ENCODE measurements around the gene ZNF878.
A peak's percentile ranks its signal among the peaks of the same experiment; 100 is the strongest.
"Not testable (repeated sequence)": the region's sequence is repeated elsewhere in the genome, so short reads cannot be mapped to it uniquely, and the experiment has no call there.

The ZNF878 gene

GRCh38 chr19:12052497-12053169, at the start of gene ZNF878:
ZNF878 (minus strand) TSS chr19:12052961; CDS start chr19:12052801, 160 bp downstream.
- Mint-ChIP-seq H3K4me3 (peak within 1 kb of the TSS; percentile 76), H3K9me3 (peaks cover 14% of the 10 kb centered on the region), H3K27ac (peak within 1 kb of the TSS; percentile 48), H3K4me1 (ENCODE audit: low read depth) (peaks cover 12% of the 10 kb centered on the region), H3K36me3 (ENCODE audit: low read depth) (peaks cover 11% of the 10 kb centered on the region), H3K27me3 (peaks cover 57% of the 10 kb centered on the region)
- DNase-seq, result peak; percentile 66

DNA sequence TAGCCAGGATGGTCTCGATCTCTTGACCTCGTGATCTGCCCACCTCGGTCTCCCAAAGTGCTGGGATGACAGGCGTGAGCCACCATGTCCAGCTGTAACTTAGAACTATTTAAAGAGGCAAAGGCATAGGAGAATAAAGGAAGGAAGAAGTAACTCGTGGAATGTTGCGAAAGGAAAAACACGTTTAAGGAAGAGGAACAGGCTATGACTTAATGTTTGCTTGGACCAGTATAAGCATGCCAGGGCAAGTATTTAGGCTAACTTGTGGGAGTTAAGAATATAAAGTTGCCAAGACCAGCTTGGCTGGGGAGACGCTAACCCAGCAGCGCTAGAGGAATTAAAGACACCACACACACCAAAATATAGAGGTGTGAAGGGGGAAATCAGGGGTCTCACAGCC, 45.3 kb upstream of the ZNF878 start:
- Mint-ChIP-seq H3K4me1 (ENCODE audit: low read depth) (peaks cover 6% of the 10 kb centered on the region), H3K9me3 (peaks cover 22% of the 10 kb centered on the region), H3K27ac (no peak overlapping the region), H3K4me3 (no peak overlapping the region), H3K36me3 (ENCODE audit: low read depth) (peaks cover 18% of the 10 kb centered on the region), H3K27me3 (peaks cover 18% of the 10 kb centered on the region)
- DNase-seq, result no peak

DNA sequence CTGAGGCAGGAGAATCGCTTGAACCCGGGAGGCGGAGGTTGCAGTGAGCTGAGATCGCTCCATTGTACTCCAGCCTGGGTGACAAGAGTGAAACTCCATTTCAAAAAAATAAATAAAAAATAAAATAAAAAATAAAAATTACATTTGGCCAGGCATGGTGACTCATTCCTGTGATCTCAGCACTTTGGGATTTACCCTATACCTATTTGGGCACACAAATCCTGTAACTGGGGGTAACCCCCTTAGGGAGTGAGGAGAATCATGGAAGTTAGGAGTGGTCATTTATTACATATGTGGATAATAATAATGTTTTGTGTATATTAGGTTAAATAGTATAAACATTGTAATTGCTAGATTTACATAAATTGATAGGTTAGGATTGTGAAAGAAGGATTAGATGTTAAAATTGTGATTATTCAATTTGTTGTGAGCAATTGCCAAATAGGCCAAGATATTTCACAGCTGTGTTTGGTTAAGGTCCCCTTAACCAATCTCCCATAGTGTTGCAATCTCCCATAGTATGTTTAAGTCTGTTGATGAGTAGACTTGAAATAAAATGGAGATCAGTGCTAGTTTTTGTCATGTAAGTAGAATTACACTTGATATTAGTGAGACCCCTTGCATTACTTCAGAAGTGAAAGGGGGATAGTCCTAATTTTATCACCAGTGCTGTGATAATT, 42.5 kb upstream of the ZNF878 start:
- Mint-ChIP-seq H3K27ac (no peak overlapping the region), H3K9me3 (peaks cover 13% of the 10 kb centered on the region), H3K27me3 (peaks cover 29% of the 10 kb centered on the region), H3K4me1 (ENCODE audit: low read depth) (peaks cover 6% of the 10 kb centered on the region), H3K36me3 (ENCODE audit: low read depth) (peaks cover 20% of the 10 kb centered on the region), H3K4me3 (no peak overlapping the region)
- DNase-seq, result no peak

DNA sequence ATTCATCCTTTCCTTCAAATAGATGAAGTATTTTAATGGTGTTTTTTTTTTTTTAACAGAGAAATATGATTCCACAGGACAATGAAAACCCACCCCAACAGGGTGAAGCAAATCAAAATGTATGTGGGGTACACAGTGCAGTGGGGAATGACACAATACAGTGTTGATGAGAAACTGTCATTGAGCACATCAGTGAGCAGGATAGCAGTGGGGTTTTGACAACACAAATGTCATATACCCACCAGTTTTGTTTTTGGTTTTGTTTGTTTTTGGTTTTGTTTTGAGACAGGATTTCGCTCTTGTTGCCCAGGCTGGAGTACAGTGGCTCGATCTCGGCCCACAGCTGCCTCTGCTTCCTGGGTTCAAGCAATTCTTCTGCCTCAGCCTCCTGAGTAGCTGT, 41.0 kb upstream of the ZNF878 start:
- Mint-ChIP-seq H3K4me1 (ENCODE audit: low read depth) (peaks cover 6% of the 10 kb centered on the region), H3K36me3 (ENCODE audit: low read depth) (peaks cover 18% of the 10 kb centered on the region), H3K4me3 (peak overlapping the region; percentile 81), H3K9me3 (peaks cover 10% of the 10 kb centered on the region), H3K27me3 (peaks cover 29% of the 10 kb centered on the region), H3K27ac (no peak overlapping the region)
- no peak for DNase-seq

GRCh38 chr19:12092956-12093355, 40.2 kb upstream of the ZNF878 start:
- Mint-ChIP-seq H3K4me1 (ENCODE audit: low read depth) (peaks cover 6% of the 10 kb centered on the region), H3K27ac (no peak overlapping the region), H3K36me3 (ENCODE audit: low read depth) (peaks cover 13% of the 10 kb centered on the region), H3K4me3 (peak overlapping the region; percentile 81), H3K9me3 (peaks cover 4% of the 10 kb centered on the region), H3K27me3 (peaks cover 29% of the 10 kb centered on the region)
- DNase-seq, result no peak

DNA sequence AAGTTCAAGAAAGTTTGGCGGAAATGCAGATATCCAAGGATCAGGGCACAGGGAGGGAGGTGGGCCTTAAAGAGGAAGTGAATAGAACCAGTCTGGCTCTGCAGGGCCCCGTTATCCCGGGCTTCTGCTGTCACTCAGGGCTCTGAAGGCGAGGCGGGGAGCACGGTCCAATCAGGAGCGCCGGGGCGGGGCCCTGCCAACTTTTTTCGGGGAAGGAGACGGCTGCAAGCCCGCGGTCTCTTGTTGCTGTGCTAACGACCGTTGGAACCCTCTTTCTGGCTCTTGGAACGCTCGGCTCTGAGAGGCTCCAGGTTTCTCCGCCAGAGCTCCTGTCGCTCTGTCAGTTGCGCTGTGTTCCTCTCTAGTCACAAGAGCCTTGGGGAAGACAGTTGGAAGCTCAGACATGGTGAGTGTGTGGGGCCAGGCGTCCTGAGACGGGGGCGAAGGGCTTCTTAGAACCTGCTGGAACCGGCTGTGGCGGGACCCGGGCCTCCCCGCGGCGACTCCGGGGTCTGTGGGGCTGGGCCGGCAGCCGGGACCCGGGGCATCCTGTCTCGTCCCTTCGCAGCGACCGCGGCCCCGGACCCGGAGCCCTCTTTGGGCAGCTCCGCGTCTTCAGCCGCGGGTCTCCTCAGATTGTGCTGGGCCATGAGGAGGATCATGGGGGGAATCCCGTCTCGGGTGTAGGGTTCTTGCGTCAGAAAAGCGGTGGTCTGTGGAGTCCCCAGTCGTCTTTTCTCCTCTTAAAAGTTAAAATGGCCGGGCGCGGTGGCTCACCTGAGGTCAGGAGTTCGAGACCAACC, 39.5 kb upstream of the ZNF878 start:
- peak; percentile 74 for DNase-seq
- peaks cover 6% of the 10 kb centered on the region for H3K4me1 Mint-ChIP-seq (ENCODE audit: low read depth)
- H3K27ac Mint-ChIP-seq, result peak overlapping the region; percentile 52
- H3K4me3 Mint-ChIP-seq, result peak overlapping the region; percentile 81
- peaks cover 29% of the 10 kb centered on the region for H3K27me3 Mint-ChIP-seq
- H3K36me3 Mint-ChIP-seq (ENCODE audit: low read depth), result peaks cover 11% of the 10 kb centered on the region
- H3K9me3 Mint-ChIP-seq, result peaks cover 3% of the 10 kb centered on the region

DNA sequence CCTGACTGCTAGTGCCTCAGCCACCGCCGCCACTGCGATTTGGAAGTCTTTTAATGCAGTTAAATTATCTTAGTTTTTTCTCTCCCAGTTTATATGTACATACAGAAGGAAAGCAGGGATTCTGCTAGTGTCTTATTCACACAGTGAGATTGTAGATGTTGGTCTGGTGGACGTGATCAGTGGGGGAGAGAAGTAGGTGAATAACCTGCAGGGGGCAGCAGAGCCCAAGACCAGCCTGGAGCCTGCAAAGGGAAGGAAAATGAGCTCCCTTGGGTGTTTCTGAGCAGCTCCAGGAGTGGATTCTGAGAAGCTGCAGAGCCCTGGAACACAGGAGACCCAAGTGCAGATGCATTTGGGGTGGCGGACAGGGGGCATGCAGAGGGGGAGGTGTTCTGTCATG, 38.0 kb upstream of the ZNF878 start:
- H3K4me3 Mint-ChIP-seq, result no peak overlapping the region
- DNase-seq, result peak; percentile 73
- peaks cover 6% of the 10 kb centered on the region for H3K4me1 Mint-ChIP-seq (ENCODE audit: low read depth)
- H3K36me3 Mint-ChIP-seq (ENCODE audit: low read depth), result peaks cover 14% of the 10 kb centered on the region
- no peak overlapping the region for H3K27ac Mint-ChIP-seq
- H3K9me3 Mint-ChIP-seq, result peaks cover 6% of the 10 kb centered on the region
- peaks cover 28% of the 10 kb centered on the region for H3K27me3 Mint-ChIP-seq

- no peaks in the 10 kb centered on the region for H3K4me1 Mint-ChIP-seq (ENCODE audit: low read depth)
- H3K4me3 Mint-ChIP-seq, result no peak overlapping the region
- no peak for DNase-seq
- peaks cover 23% of the 10 kb centered on the region for H3K36me3 Mint-ChIP-seq (ENCODE audit: low read depth)
- H3K27me3 Mint-ChIP-seq, result no peaks in the 10 kb centered on the region
- no peak overlapping the region for H3K27ac Mint-ChIP-seq
- H3K9me3 Mint-ChIP-seq, result peaks cover 20% of the 10 kb centered on the region
These were observed 32.5 kb upstream of the ZNF878 start for GRCh38 chr19:12085074-12085818.

DNA sequence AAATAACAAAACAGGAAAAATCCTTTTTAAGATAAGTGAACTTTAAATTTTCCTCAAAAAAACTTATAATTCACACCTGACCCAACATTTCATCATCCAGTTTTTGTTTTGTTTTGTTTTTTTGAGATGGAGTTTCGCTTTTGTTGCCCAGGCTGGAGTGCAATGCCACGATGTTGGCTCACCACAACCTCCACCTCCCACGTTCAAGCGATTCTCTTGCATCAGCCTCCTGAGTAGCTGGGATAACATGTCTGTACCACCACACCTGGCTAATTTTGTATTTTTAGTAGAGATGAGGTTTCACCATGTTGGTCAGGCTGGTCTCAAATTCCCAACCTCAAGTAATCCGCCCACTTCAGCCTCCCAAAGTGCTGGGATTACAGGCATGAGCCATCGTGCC, 30.6 kb upstream of the ZNF878 start:
- not testable (repeated sequence) for H3K4me1 Mint-ChIP-seq (ENCODE audit: low read depth); DNase-seq; H3K27me3 Mint-ChIP-seq; H3K27ac Mint-ChIP-seq; H3K4me3 Mint-ChIP-seq
- Mint-ChIP-seq H3K9me3 (peaks cover 25% of the 10 kb centered on the region), H3K36me3 (ENCODE audit: low read depth) (peaks cover 32% of the 10 kb centered on the region)

DNA sequence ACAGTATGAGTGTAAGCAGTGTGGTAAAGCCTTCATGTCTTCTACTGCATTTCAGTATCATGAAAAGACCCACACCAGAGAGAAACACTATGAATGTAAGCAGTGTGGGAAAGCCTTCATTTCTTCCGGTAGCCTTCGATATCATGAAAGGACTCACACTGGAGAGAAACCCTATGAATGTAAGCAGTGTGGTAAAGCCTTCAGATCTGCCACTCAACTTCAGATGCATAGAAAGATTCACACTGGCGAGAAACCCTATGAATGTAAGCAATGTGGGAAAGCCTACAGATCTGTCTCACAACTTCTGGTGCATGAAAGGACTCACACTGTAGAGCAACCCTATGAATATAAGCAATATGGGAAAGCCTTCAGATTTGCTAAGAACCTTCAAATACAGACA, 24.6 kb upstream of the ZNF878 start:
- peaks cover 77% of the 10 kb centered on the region for H3K36me3 Mint-ChIP-seq (ENCODE audit: low read depth)
- peaks cover 54% of the 10 kb centered on the region for H3K9me3 Mint-ChIP-seq
- H3K27ac Mint-ChIP-seq, result no peak overlapping the region
- DNase-seq, result no peak
- no peaks in the 10 kb centered on the region for H3K27me3 Mint-ChIP-seq
- H3K4me1 Mint-ChIP-seq (ENCODE audit: low read depth), result no peaks in the 10 kb centered on the region
- no peak overlapping the region for H3K4me3 Mint-ChIP-seq

- not testable (repeated sequence) for H3K27me3 Mint-ChIP-seq; H3K27ac Mint-ChIP-seq; H3K4me1 Mint-ChIP-seq (ENCODE audit: low read depth); H3K4me3 Mint-ChIP-seq; DNase-seq
- Mint-ChIP-seq H3K36me3 (ENCODE audit: low read depth) (peaks cover 80% of the 10 kb centered on the region), H3K9me3 (peaks cover 52% of the 10 kb centered on the region)
These were observed 23.6 kb upstream of the ZNF878 start for GRCh38 chr19:12076331-12076730.

GRCh38 chr19:12075538-12076139, 22.9 kb upstream of the ZNF878 start:
- peaks cover 82% of the 10 kb centered on the region for H3K36me3 Mint-ChIP-seq (ENCODE audit: low read depth)

DNA sequence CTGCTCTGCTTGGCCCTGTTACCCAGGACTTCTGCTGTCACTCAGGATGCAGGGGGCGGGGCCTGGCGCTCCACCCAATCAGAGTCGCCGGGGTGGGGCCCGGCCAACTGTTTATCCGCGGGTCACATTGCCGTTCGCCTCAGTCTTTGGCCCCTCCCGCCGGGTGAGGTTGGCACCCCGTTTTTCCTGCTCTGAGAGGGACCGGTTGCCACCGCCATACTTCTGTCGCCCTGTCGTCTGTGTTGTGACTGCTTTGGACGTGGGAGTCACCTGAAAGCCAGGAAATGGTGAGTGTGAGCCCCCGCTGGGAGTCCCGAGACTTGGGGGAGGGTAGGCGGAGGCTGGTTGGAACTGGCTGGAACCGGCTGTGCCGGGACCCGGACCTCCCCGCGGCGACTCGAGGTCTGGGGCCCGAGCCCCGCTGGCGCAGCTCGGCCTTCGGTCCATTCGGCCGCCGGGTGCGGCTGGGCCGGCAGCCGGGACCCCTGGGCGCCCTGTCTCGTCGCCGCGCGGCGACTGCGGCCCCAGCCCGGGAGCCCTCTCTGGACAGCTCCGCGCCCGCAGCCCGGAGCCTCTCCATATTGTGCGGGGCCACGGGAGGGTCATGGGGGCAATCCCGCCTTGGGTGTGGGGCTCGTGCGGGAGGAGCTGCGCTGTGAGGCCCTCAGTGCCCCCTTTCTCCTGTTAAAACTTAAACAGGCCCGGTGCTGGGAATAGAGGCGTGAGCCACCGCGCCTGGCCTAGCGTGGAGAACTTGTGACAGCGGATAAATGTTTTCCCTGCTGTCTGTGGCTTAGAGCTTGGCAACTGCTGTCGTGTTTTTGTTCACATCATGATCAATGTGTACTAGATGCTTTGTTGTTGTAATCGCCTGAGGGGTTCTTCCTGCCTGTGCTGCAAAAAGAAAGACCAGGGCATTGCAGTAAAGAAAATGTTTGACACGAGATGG, 12.1 kb upstream of the ZNF878 start, which contains the start of gene ZNF844:
Gene ZNF844 (plus strand): TSS at position 142 of the 949 bp plus-strand sequence. CDS start 143 bp downstream, at position 285.
- Mint-ChIP-seq H3K4me3 (peak within 1 kb of the TSS; percentile 82), H3K27ac (peak within 1 kb of the TSS; percentile 74), H3K36me3 (ENCODE audit: low read depth) (peaks cover 23% of the 10 kb centered on the region), H3K4me1 (ENCODE audit: low read depth) (peaks cover 10% of the 10 kb centered on the region), H3K9me3 (peaks cover 10% of the 10 kb centered on the region), H3K27me3 (no peaks in the 10 kb centered on the region)
- DNase-seq, result peak; percentile 84

More at GRCh38 chr19:12075538-12076139, 22.9 kb upstream of the ZNF878 start:
- Mint-ChIP-seq H3K9me3 (peaks cover 53% of the 10 kb centered on the region), H3K4me3 (no peak overlapping the region), H3K4me1 (ENCODE audit: low read depth) (no peaks in the 10 kb centered on the region), H3K27ac (no peak overlapping the region), H3K27me3 (no peaks in the 10 kb centered on the region)
- DNase-seq, result no peak

All from activated T-cell treated with anti-CD3 and anti-CD28 coated beads, Interleukin-2, amount 50 U/mL, for 24 hours (primary cell).